Measurements from ENCODE around the gene EHMT1. TPM values are rescaled to one million over a fixed set of nuclear protein-coding genes. Genes with fewer than 3 reads are reported as not detected.

EHMT1 gene
- total RNA-seq, 1 donor from 2014 or later, result 159 TPM

DNA sequence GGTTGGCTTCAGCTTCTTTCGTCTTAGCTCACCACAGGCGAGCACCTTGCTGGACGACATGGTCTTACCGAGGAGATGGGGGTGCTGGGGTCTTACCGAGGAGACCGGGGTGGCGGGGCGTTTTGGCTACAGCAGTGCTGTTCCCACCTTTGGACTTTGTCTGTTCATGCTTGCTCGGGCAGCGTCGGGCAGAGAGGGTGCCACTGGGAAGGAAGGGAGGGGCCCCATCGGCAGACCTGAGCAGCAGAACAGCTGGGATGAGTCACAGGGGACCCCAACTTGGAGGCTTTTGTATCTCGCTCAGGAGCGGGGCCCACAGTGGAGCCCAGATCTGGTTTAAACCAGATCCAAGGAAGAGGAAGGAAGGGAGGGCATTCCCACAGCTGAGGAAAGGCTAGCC is 152.8 kb downstream of the EHMT1 start:
- H3K27me3 Mint-ChIP-seq, result no peaks in the 10 kb centered on the region

GRCh38 chr9:137772281-137772873 is 153.6 kb downstream of the EHMT1 start:
- Mint-ChIP-seq H3K36me3 (ENCODE audit: insufficient read depth) (peaks cover 43% of the 10 kb centered on the region), H3K27me3 (no peaks in the 10 kb centered on the region), H3K4me1 (ENCODE audit: low read depth) (no peaks in the 10 kb centered on the region), H3K9me3 (ENCODE audit: low read depth) (peaks cover 12% of the 10 kb centered on the region), H3K27ac (peak overlapping the region; percentile 83), H3K4me3 (ENCODE audit: low read depth) (no peak overlapping the region)
- no peak for DNase-seq (ENCODE audit: low spot score, unreplicated experiment)
- peak; percentile 28 for TF ChIP-seq CTCF (IDR thresholded peaks at IDR 0.05; ENCODE audit: unreplicated experiment)

More for the DNA sequence above, 152.8 kb downstream of the EHMT1 start:
- H3K4me3 Mint-ChIP-seq (ENCODE audit: low read depth), result no peak overlapping the region
- H3K9me3 Mint-ChIP-seq (ENCODE audit: low read depth), result peaks cover 12% of the 10 kb centered on the region
- no peak for TF ChIP-seq CTCF (IDR thresholded peaks at IDR 0.05; ENCODE audit: unreplicated experiment)
- H3K4me1 Mint-ChIP-seq (ENCODE audit: low read depth), result no peaks in the 10 kb centered on the region
- H3K36me3 Mint-ChIP-seq (ENCODE audit: insufficient read depth), result peaks cover 43% of the 10 kb centered on the region
- no peak overlapping the region for H3K27ac Mint-ChIP-seq
- no peak for DNase-seq (ENCODE audit: low spot score, unreplicated experiment)

- H3K4me3 Mint-ChIP-seq (ENCODE audit: low read depth), result no peak overlapping the region
- H3K27me3 Mint-ChIP-seq, result no peaks in the 10 kb centered on the region
- peaks cover 29% of the 10 kb centered on the region for H3K36me3 Mint-ChIP-seq (ENCODE audit: insufficient read depth)
- no peak for DNase-seq (ENCODE audit: low spot score, unreplicated experiment)
- no peak overlapping the region for H3K27ac Mint-ChIP-seq
- no peak for TF ChIP-seq CTCF (IDR thresholded peaks at IDR 0.05; ENCODE audit: unreplicated experiment)
- H3K9me3 Mint-ChIP-seq (ENCODE audit: low read depth), result peaks cover 9% of the 10 kb centered on the region
- H3K4me1 Mint-ChIP-seq (ENCODE audit: low read depth), result no peaks in the 10 kb centered on the region
Observed at GRCh38 chr9:137774775-137775386, 156.1 kb downstream of the EHMT1 start.

DNA sequence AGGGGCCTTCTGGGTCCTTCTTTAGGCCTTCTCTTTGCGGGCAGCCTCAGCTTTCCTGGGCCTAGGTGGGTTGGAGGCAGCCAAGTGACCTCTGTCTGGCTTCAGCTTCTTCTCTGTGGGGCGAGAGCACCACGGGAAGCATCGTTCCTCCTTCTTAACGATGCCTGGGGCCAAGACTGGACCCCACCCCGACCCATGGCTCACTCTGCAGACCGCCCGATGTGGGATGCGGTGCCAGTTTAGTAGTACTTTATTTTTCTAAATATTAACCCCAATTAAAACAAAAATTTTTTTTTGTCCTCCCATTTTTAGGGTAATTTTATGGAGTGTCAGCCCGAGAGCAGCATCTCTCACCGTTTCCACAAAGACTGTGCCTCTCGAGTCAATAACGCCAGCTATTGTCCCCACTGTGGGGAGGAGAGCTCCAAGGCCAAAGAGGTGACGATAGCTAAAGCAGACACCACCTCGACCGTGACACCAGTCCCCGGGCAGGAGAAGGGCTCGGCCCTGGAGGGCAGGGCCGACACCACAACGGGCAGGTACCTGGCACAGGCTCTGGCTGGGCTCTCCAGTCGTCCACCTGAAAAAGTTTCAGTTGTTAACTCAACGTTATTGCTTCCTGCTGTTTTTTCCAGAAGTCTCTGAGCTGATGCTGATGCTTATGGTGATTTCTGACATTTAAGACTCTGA is 157.6 kb downstream of the EHMT1 start:
- Mint-ChIP-seq H3K4me1 (ENCODE audit: low read depth) (no peaks in the 10 kb centered on the region), H3K4me3 (ENCODE audit: low read depth) (no peak overlapping the region)
- DNase-seq (ENCODE audit: low spot score, unreplicated experiment), result no peak

More for the DNA sequence above, 157.6 kb downstream of the EHMT1 start:
- no peak overlapping the region for H3K27ac Mint-ChIP-seq
- no peak for TF ChIP-seq CTCF (IDR thresholded peaks at IDR 0.05; ENCODE audit: unreplicated experiment)
- H3K9me3 Mint-ChIP-seq (ENCODE audit: low read depth), result no peaks in the 10 kb centered on the region
- H3K36me3 Mint-ChIP-seq (ENCODE audit: insufficient read depth), result peaks cover 13% of the 10 kb centered on the region
- no peaks in the 10 kb centered on the region for H3K27me3 Mint-ChIP-seq
